HG03558 (cell line): ENCODE data around the gene DEFB119.
"Not testable (repeated sequence)": the region's sequence is repeated elsewhere in the genome, so short reads cannot be mapped to it uniquely, and the experiment has no call there.

Experiments used
- ATAC-seq: cut with Tn5 transposase; IDR thresholded peaks from one replicate; pipeline ENCODE4 v1.9.1; 2021; ENCODE audit warnings: moderate number of reproducible peaks; ENCODE audit not compliant: unreplicated experiment; ENCODE audit errors: extremely low read depth

Gene DEFB119

GRCh38 chr20:31390490-31390889 is at the start of gene DEFB119:
TSS of gene DEFB119 (minus strand) at chr20:31390590. CDS start at chr20:31390483, 107 bp downstream.
- no peak for ATAC-seq

DNA sequence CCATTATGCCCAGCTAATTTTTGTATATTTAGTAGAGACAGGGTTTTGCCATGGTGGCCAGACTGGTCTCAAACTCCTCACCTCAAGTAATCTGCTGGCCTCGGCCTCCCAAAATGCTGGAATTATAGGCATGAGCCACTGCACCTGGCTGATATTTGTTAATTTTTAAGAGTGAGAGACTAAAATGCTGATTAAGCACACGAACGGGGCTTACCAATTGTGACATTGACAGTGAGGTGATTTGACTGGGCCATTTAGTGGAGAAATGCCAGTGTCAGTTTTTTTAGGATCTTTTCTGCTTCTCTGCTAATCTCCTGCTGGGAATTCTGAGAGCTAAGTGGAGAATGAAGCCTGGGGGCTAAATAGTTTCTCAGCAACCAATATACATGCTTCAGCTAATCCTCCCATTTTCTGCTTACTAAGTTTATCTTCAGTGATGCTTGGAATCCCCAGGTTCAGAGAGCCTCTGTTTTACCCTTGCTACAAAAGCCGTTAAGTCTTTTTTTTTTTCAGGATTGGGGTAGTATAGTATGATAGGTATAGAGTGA is 40.3 kb upstream of the DEFB119 start:
- ATAC-seq: no peak

GRCh38 chr20:31427576-31427975 is 37.2 kb upstream of the DEFB119 start:
- not testable (repeated sequence) for ATAC-seq

GRCh38 chr20:31426891-31427551 is 36.6 kb upstream of the DEFB119 start:
- ATAC-seq: not testable (repeated sequence)

- no peak for ATAC-seq
These were observed 35.4 kb upstream of the DEFB119 start for GRCh38 chr20:31425797-31426196.

DNA sequence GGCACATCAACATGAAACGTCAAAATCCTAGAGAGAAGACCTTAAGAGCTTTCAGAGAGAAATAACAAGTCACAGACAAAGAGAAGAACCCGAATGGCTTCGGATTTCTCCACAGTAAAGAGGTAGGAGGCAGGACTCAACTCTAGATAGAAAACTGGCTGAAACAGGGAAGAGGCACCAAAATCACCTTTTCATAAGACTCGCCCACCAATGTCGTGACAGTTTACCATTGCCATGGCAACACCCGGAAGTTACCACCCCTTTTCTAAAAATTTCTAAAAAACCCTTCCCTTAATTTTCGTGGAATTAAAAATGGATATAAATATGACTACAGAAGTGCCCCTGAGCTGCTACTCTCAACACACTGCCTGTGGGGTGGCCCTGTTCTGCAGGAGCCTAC is 27.9 kb upstream of the DEFB119 start:
- ATAC-seq: no peak

DNA sequence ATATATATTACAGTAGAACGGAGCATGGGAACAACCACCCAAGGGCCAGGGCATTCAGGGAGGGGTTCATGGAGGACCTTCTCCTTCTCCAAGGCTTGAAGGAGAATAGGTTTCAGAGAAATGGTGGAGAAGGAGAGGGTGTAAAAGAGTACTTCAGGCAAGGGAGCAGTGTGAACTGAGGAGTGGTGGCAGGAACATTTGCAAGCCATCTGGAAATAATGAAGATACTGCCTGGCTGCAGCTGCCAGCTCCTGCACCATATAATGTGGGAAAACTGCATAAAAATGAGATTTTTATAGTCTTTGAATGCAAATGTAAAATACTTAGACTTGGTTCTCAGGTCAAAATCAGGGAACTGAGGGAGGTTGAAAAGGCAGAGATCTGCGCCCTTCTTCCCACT is 25.3 kb upstream of the DEFB119 start:
- no peak for ATAC-seq

DNA sequence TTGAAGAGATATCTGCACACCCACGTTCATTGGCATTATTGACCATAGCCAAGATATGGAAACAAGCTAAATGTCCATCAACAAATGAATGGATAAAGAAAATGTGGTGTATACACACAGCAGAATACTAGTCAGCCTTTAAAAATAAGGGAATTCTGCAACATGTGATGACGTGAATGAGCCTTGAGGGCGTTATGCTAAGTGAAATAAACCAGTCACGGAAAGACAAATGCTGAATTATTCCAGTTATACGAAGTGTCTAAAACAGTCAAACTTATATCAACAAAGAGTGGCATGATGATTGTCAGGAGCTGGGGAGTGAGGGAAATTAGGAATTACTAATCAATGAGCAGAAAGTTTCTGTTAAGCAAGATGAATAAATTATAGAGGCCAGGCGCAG is 24.0 kb upstream of the DEFB119 start:
- no peak for ATAC-seq

- no peak for ATAC-seq
These were observed 19.6 kb upstream of the DEFB119 start for GRCh38 chr20:31410011-31410410.

GRCh38 chr20:31406115-31406514 is 15.7 kb upstream of the DEFB119 start, which contains the start of gene DEFB121:
TSS of gene DEFB121 (minus strand) at chr20:31406215. CDS start at chr20:31406152, 63 bp downstream.
- no peak for ATAC-seq

DNA sequence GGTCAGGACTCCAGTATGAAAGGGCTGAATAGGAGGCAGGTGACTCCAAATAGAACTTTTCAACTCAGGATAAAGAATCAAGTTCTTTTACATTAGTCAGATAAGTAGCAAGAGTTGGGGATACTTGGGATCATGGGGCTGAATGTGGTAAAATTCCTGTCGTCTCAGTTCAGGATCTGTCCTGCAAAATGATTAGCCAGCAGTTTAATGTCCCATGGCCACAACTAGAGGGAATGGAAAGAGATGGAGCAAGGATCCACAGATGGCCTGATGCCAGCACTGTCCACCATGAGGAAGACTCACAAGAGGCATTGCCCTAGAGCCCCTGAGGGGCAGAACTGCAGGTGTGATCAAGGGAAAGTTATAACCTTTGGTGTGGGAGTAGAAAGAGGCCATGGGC is 13.5 kb upstream of the DEFB119 start:
- no peak for ATAC-seq

GRCh38 chr20:31394900-31395299 is 4.5 kb upstream of the DEFB119 start:
- no peak for ATAC-seq

DNA sequence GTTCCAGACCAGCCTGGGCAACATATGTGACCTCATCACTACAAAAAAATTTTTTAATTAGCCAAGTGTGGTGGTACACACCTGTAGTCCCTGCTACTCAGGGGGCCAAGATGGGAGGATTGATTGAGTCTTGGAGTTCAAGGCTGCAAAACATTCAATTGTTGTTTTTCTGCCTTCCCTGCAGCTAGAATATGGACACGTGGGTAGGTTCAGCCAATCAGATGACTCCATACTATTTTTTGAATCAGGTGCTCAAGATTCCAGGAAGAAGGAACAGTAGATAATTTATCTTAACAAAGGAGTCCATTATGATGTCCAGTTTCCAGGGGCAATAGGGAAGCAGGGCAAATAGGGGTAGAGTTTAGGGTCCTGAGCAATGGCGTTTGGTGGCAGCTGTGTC is 2.4 kb upstream of the DEFB119 start:
- ATAC-seq: no peak

- no peak for ATAC-seq
These were observed 16.0 kb downstream of the DEFB119 start for GRCh38 chr20:31374346-31374745.

DNA sequence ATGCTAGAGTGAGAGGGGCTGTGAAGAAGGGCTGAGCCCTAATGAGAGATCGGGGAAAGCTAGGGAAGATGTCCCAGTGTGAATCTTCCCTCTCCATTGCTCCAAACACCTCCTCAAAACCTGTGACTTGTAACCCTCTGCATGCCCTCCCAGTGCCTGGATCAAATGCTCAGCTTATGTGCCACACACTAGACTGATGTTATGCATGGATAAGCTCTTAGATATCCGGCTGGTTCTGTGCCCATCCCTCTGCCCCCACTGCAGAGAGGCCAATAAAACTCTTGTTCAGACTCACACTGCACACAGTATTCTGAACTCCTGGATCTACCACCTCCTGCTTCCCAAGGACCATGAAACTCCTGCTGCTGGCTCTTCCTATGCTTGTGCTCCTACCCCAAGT is 22.1 kb downstream of the DEFB119 start, which contains the start of gene DEFB118:
TSS of gene DEFB118 (plus strand) at position 301 of the 400 bp plus-strand sequence. CDS start at position 351, 50 bp downstream.
- no peak for ATAC-seq

DNA sequence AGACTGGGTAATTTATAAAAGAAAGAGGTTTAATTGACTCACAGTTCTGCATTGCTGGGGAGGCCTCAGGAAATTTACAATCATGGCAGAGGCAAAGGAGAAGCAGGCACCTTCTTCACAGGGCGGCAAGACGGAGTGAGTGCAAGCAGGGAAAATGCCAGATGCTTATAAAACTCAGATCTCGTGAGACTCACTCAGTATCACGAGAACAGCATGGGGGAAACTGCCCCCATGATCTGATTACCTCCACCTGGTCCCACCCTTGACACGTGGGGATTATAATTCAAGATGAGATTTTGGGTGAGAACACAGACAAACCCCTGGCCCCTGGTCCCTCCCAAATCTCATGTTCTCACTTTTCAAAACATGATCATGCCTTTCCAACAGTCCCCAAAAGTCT is 26.1 kb downstream of the DEFB119 start:
- not testable (repeated sequence) for ATAC-seq

- no peak for ATAC-seq
These were observed 27.1 kb downstream of the DEFB119 start for GRCh38 chr20:31363295-31363694.

- no peak for ATAC-seq
These were observed 34.4 kb downstream of the DEFB119 start for GRCh38 chr20:31355981-31356380.

DNA sequence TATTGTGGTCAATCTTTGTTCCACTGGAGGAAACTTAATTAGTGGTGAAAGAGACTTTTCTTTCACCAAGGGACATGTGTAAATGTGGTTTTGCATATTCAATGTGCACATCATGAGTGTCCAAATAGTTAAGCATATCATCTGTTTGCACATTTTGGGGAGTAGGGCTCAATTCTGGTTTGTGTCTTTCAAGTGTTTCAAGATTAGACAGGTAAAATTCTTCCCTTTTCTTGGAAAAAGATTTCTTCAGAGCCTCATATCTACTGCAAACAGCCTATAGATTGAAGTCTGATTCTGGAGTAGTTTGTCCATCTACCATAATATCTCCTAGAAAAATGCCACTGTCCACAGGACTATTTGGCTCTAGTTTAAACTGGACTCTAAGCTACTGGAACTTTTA is 48.9 kb downstream of the DEFB119 start:
- ATAC-seq: no peak

GRCh38 chr20:31330893-31331292 is 59.5 kb downstream of the DEFB119 start:
- no peak for ATAC-seq
